ENCODE measurements around the gene SLMAP. TPM values are rescaled to one million over a fixed set of nuclear protein-coding genes. Genes with fewer than 3 reads are reported as not detected.

Gene SLMAP
- total RNA-seq, 1 donor from 2014 or later, result 71.5 TPM

- TF ChIP-seq, protein P1, sequence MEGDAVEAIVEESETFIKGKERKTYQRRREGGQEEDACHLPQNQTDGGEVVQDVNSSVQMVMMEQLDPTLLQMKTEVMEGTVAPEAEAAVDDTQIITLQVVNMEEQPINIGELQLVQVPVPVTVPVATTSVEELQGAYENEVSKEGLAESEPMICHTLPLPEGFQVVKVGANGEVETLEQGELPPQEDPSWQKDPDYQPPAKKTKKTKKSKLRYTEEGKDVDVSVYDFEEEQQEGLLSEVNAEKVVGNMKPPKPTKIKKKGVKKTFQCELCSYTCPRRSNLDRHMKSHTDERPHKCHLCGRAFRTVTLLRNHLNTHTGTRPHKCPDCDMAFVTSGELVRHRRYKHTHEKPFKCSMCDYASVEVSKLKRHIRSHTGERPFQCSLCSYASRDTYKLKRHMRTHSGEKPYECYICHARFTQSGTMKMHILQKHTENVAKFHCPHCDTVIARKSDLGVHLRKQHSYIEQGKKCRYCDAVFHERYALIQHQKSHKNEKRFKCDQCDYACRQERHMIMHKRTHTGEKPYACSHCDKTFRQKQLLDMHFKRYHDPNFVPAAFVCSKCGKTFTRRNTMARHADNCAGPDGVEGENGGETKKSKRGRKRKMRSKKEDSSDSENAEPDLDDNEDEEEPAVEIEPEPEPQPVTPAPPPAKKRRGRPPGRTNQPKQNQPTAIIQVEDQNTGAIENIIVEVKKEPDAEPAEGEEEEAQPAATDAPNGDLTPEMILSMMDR (IDR thresholded peaks at IDR 0.05), result no peak
- peaks cover 32% of the 10 kb centered on the region for H3K4me1 Mint-ChIP-seq (ENCODE audit: unreplicated experiment)
Measured at GRCh38 chr3:57956833-57957174, 200.7 kb downstream of the SLMAP start.

DNA sequence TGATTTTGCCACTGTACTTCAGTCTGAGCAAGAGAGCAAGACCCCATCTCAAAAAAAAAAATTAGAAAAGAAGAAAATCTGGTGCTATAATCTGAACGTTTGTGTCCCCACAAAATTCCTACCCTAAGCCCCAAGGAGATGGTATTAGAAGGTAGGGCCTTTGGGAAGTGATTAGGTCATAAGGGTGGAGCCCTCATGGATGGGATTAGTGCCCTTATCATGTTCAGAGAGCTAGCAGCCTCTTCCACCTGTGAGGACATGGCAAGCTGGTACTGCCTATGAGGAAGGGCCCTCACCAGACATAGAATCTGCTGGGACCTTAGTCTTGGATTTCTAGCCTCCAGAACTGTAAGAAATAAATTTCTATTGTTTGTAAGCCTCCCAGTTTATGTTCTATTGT lies 201.7 kb downstream of the SLMAP start:
- TF ChIP-seq, protein P1 (IDR thresholded peaks at IDR 0.05), result no peak
- peaks cover 26% of the 10 kb centered on the region for H3K4me1 Mint-ChIP-seq (ENCODE audit: unreplicated experiment)
- DNase-seq (ENCODE audit: extremely low spot score, unreplicated experiment), result no peak
- H3K36me3 Mint-ChIP-seq (ENCODE audit: unreplicated experiment), result no peaks in the 10 kb centered on the region
- no peaks in the 10 kb centered on the region for H3K27me3 Mint-ChIP-seq (ENCODE audit: unreplicated experiment)
- no peaks in the 10 kb centered on the region for H3K9me3 Mint-ChIP-seq (ENCODE audit: unreplicated experiment)
- H3K27ac Mint-ChIP-seq (ENCODE audit: unreplicated experiment), result no peak overlapping the region
- H3K4me3 Mint-ChIP-seq (ENCODE audit: unreplicated experiment), result no peak overlapping the region

More at GRCh38 chr3:57956833-57957174, 200.7 kb downstream of the SLMAP start:
- Mint-ChIP-seq H3K36me3 (ENCODE audit: unreplicated experiment) (no peaks in the 10 kb centered on the region), H3K9me3 (ENCODE audit: unreplicated experiment) (no peaks in the 10 kb centered on the region), H3K27ac (ENCODE audit: unreplicated experiment) (no peak overlapping the region), H3K27me3 (ENCODE audit: unreplicated experiment) (no peaks in the 10 kb centered on the region), H3K4me3 (ENCODE audit: unreplicated experiment) (no peak overlapping the region)
- no peak for DNase-seq (ENCODE audit: extremely low spot score, unreplicated experiment)

- no peaks in the 10 kb centered on the region for H3K9me3 Mint-ChIP-seq (ENCODE audit: unreplicated experiment)
- peak overlapping the region; percentile 42 for H3K4me3 Mint-ChIP-seq (ENCODE audit: unreplicated experiment)
- TF ChIP-seq, protein P1 (IDR thresholded peaks at IDR 0.05), result no peak
- peak overlapping the region; percentile 82 for H3K27ac Mint-ChIP-seq (ENCODE audit: unreplicated experiment)
- H3K27me3 Mint-ChIP-seq (ENCODE audit: unreplicated experiment), result no peaks in the 10 kb centered on the region
- H3K36me3 Mint-ChIP-seq (ENCODE audit: unreplicated experiment), result no peaks in the 10 kb centered on the region
- H3K4me1 Mint-ChIP-seq (ENCODE audit: unreplicated experiment), result peaks cover 26% of the 10 kb centered on the region
- no peak for DNase-seq (ENCODE audit: extremely low spot score, unreplicated experiment)
Measured at GRCh38 chr3:57958642-57959422, 202.7 kb downstream of the SLMAP start.

DNA sequence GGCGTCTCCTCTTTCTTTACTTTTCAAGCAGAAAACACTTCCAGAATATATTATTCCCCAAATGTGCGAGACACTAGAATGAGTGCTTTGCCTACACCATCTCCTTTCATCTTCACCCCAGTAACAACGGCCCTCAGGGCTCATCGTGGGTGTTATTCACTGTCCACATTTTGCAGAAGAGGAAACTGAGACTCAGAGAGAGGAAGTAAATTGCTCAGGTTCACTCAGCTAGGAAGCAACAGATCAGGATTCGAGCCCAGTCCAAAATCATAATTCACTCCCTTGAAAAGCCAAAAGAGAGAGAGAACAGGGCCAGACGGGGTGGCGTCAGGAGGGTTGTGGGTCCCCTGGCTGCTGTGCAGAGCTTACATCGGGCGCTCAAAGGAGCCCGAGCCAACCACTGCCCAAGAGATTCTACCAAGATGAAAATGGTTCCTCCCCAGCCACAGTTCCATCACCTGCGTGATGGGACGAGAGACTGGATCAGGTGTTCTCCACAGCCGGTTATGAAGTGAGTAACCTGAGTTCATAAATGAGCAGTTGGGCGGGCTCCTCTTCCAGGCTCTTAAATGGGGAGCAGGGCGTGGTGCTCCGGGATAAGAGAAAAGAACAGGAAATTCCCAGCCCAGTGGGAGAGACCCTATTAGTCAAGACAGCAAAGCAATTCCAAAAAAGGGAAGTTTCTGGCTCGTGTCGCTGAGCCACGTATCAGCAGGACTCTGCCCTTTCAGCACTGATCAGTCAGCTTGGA lies 203.5 kb downstream of the SLMAP start:
- H3K4me1 Mint-ChIP-seq (ENCODE audit: unreplicated experiment), result peaks cover 26% of the 10 kb centered on the region
- H3K4me3 Mint-ChIP-seq (ENCODE audit: unreplicated experiment), result peak overlapping the region; percentile 42
- TF ChIP-seq, protein P1 (IDR thresholded peaks at IDR 0.05), result no peak
- no peaks in the 10 kb centered on the region for H3K27me3 Mint-ChIP-seq (ENCODE audit: unreplicated experiment)
- no peaks in the 10 kb centered on the region for H3K36me3 Mint-ChIP-seq (ENCODE audit: unreplicated experiment)
- H3K9me3 Mint-ChIP-seq (ENCODE audit: unreplicated experiment), result no peaks in the 10 kb centered on the region
- H3K27ac Mint-ChIP-seq (ENCODE audit: unreplicated experiment), result peak overlapping the region; percentile 82
- DNase-seq (ENCODE audit: extremely low spot score, unreplicated experiment), result no peak

GRCh38 chr3:57960174-57960505 lies 204.0 kb downstream of the SLMAP start:
- Mint-ChIP-seq H3K4me3 (ENCODE audit: unreplicated experiment) (no peak overlapping the region), H3K9me3 (ENCODE audit: unreplicated experiment) (no peaks in the 10 kb centered on the region), H3K36me3 (ENCODE audit: unreplicated experiment) (no peaks in the 10 kb centered on the region), H3K27me3 (ENCODE audit: unreplicated experiment) (no peaks in the 10 kb centered on the region), H3K27ac (ENCODE audit: unreplicated experiment) (peak overlapping the region; percentile 82), H3K4me1 (ENCODE audit: unreplicated experiment) (peaks cover 26% of the 10 kb centered on the region)
- DNase-seq (ENCODE audit: extremely low spot score, unreplicated experiment), result no peak
- TF ChIP-seq, protein P1 (IDR thresholded peaks at IDR 0.05), result no peak
